A549 (cell line): ENCODE results near the gene PRKG1. TPM values are rescaled to one million over a fixed set of nuclear protein-coding genes. Genes with fewer than 3 reads are reported as not detected.

Experiments used
- ATAC-seq, 2 experiments: fragments of 200-7000 bp in 1 of 2; fragments of >200 bp in 1 of 2; cut with Nextera tagmentation in 1 of 2; cut with Tn5 transposase in 1 of 2; 3 replicates each; pipeline versions ENCODE4 v1.8.0 to v1.9.1; 2018 to 2020; ENCODE audit warnings: mild to moderate bottlenecking in 1 of 2, moderate library complexity in 1 of 2
- CTCF ChIA-PET: fragments of 300-600 bp; sonication (Branson Sonifier 250); formaldehyde crosslinking; extraction: SDS; loops from one replicate; lab custom pipeline; 2021; ENCODE audit warnings: antibody characterized with exemption, inconsistent platforms; lab: Yijun Ruan, JAX
- POLR2A ChIA-PET: fragments of 350-600 bp; formaldehyde crosslinking; extraction: SDS; loops from one replicate; lab custom pipeline; 2021; ENCODE audit warnings: antibody characterized with exemption, inconsistent platforms; lab: Yijun Ruan, JAX
- DNase-seq, 2 experiments: peaks; one replicate each; pipeline versions ENCODE4 v3.0.0 to v3.0.0-alpha.2; 2011 to 2016; ENCODE audit warnings: low read depth in 1 of 2, low spot score in 1 of 2
- FAIRE-seq: peaks from 2 replicates; lab custom pipeline; 2011; peaks lifted over from hg19 to GRCh38; lab: Jason Lieb, UNC
- H3K27ac ChIP-seq, 2 experiments: fragments of >200 bp; sonication (Bioruptor Twin); formaldehyde crosslinking; 3 replicates each; pipeline ENCODE4 v1.5.1; 2016 to 2017
- H3K4me1 ChIP-seq: fragments of >200 bp; sonication (Bioruptor Twin); formaldehyde crosslinking; 3 replicates; pipeline ENCODE4 v1.6.1; 2016
- H3K4me2 ChIP-seq: fragments of >200 bp; sonication (Bioruptor Twin); formaldehyde crosslinking; 3 replicates; pipeline ENCODE4 v1.6.1; 2016
- H3K4me3 ChIP-seq: fragments of >200 bp; sonication (Bioruptor Twin); formaldehyde crosslinking; 3 replicates; pipeline ENCODE4 v1.5.1; 2016
- H3K9me3 ChIP-seq: fragments of >200 bp; sonication (Bioruptor Twin); formaldehyde crosslinking; 3 replicates; pipeline ENCODE4 v1.6.1; 2016
- BHLHE40 ChIP-seq: IDR thresholded peaks from 2 replicates; pipeline ENCODE4 v1.6.1; 2012; ENCODE audit warnings: low read depth, low read length, inconsistent platforms
- CBX8 ChIP-seq: fragments of 200-600 bp; sonication (generic); IDR thresholded peaks from 2 replicates; pipeline ENCODE4 v1.6.1; 2016
- CHD2 ChIP-seq: fragments of 150-350 bp; IDR thresholded peaks from 2 replicates; pipeline ENCODE4 v1.6.1; 2014; ENCODE audit warnings: low read length; ENCODE audit not compliant: partially characterized antibody
- CHD4 ChIP-seq: fragments of 200-600 bp; sonication (generic); IDR thresholded peaks from 2 replicates; pipeline ENCODE4 v1.6.1; 2016; ENCODE audit warnings: antibody characterized with exemption, mild to moderate bottlenecking, borderline replicate concordance
- EHF ChIP-seq: fragments of 250-450 bp; sonication (Bioruptor Pico); IDR thresholded peaks from 2 replicates; pipeline ENCODE4 v1.5.0; 2020; ENCODE audit warnings: mild to moderate bottlenecking
- EHMT2 ChIP-seq: fragments of 200-600 bp; sonication (generic); IDR thresholded peaks from 2 replicates; pipeline ENCODE4 v1.6.1; 2016; ENCODE audit warnings: antibody characterized with exemption, low read depth, mild to moderate bottlenecking, moderate library complexity
- ESRRA ChIP-seq: fragments of 150-350 bp; IDR thresholded peaks from 2 replicates; pipeline ENCODE4 v1.6.1; 2014; ENCODE audit warnings: mild to moderate bottlenecking, low read length, borderline replicate concordance
- FOSL2 ChIP-seq, 2 experiments: fragments of 450-650 bp in 1 of 2; fragments of >200 bp in 1 of 2; sonication (Bioruptor Twin) in 1 of 2; formaldehyde crosslinking; IDR thresholded peaks; 2 replicates each; pipeline versions ENCODE4 v1.5.0 to v1.6.1; 2016 to 2020; ENCODE audit warnings: mild to moderate bottlenecking in 1 of 2, moderate library complexity in 1 of 2
- GATA3 ChIP-seq: IDR thresholded peaks from 2 replicates; pipeline ENCODE4 v1.6.1; 2012; ENCODE audit warnings: borderline replicate concordance
- HDAC2 ChIP-seq: fragments of 200-600 bp; sonication (generic); IDR thresholded peaks from 2 replicates; pipeline ENCODE4 v1.6.1; 2016
- HES2 ChIP-seq: fragments of >200 bp; sonication (Bioruptor Twin); formaldehyde crosslinking; IDR thresholded peaks from 2 replicates; pipeline ENCODE4 v1.6.1; 2016
- HOXA7 ChIP-seq: fragments of 250-450 bp; sonication (Bioruptor Pico); IDR thresholded peaks from 2 replicates; pipeline ENCODE4 v1.5.0; 2020; ENCODE audit warnings: mild to moderate bottlenecking, moderate library complexity
- HOXB13 ChIP-seq: fragments of 250-450 bp; sonication (Bioruptor Pico); IDR thresholded peaks from 2 replicates; pipeline ENCODE4 v1.5.0; 2020; ENCODE audit warnings: low read depth, mild to moderate bottlenecking, moderate library complexity
- JUNB ChIP-seq: fragments of >200 bp; sonication (Bioruptor Twin); formaldehyde crosslinking; IDR thresholded peaks from 2 replicates; pipeline ENCODE4 v1.6.1; 2016
- KDM5A ChIP-seq: fragments of 200-600 bp; sonication (generic); IDR thresholded peaks from 2 replicates; pipeline ENCODE4 v1.6.1; 2016; ENCODE audit warnings: antibody characterized with exemption, mild to moderate bottlenecking
- MAFK ChIP-seq: fragments of 450-650 bp; IDR thresholded peaks from 2 replicates; pipeline ENCODE4 v1.6.1; 2014; ENCODE audit not compliant: partially characterized antibody
- MAX ChIP-seq: IDR thresholded peaks from 2 replicates; pipeline ENCODE4 v1.6.1; 2012
- MYC ChIP-seq: IDR thresholded peaks from 2 replicates; pipeline ENCODE4 v1.6.1; 2012; ENCODE audit warnings: mild to moderate bottlenecking, inconsistent platforms, low read length, improper control_type of control experiment, borderline replicate concordance
- NPAS2 ChIP-seq: fragments of 250-450 bp; sonication (Bioruptor Pico); IDR thresholded peaks from 2 replicates; pipeline ENCODE4 v1.8.0; 2022; ENCODE audit warnings: mild to moderate bottlenecking, moderate library complexity, borderline replicate concordance
- PHF8 ChIP-seq: fragments of 200-600 bp; sonication (generic); IDR thresholded peaks from 2 replicates; pipeline ENCODE4 v1.6.1; 2016; ENCODE audit warnings: low read depth, mild to moderate bottlenecking, antibody characterized with exemption, moderate library complexity, borderline replicate concordance
- POLR2A ChIP-seq: IDR thresholded peaks from 2 replicates; pipeline ENCODE4 v1.6.1; 2012; ENCODE audit warnings: mild to moderate bottlenecking, low read length
- RCOR1 ChIP-seq: fragments of 150-350 bp; IDR thresholded peaks from 2 replicates; pipeline ENCODE4 v1.6.1; 2014; ENCODE audit warnings: antibody characterized with exemption, low read length, low read depth
- SMC3 ChIP-seq: fragments of >200 bp; sonication (Bioruptor Twin); formaldehyde crosslinking; IDR thresholded peaks from 3 replicates; pipeline ENCODE4 v1.6.1; 2018; ENCODE audit warnings: inconsistent platforms
- SREBF2 ChIP-seq: fragments of 450-650 bp; IDR thresholded peaks from 2 replicates; pipeline ENCODE4 v1.6.1; 2014; ENCODE audit warnings: mild to moderate bottlenecking, moderate library complexity
- TP53 ChIP-seq: fragments of 250-450 bp; sonication (Bioruptor Pico); IDR thresholded peaks from 2 replicates; pipeline ENCODE4 v1.5.0; 2021; ENCODE audit warnings: mild to moderate bottlenecking, moderate library complexity
- ZC3H11A ChIP-seq: fragments of 450-650 bp; IDR thresholded peaks from 2 replicates; pipeline ENCODE4 v1.6.1; 2014; ENCODE audit warnings: antibody characterized with exemption, mild to moderate bottlenecking
- WGBS: methylation state at CpG from one replicate; pipeline ENCODE4 v1.1.6; 2017; ENCODE audit errors: missing lambda C conversion rate; 5-methylcytosine and 5-hydroxymethylcytosine counted together
- polyA plus RNA-seq, 4 experiments: library from polyadenylated mRNA; depleted of rRNA in 3 of 4; stranded (reverse); fragments of >200 nt; fragmentation: RNase III in 1 of 4; extraction: RNeasy Plus Mini Kit Qiagen cat#74134 plus additional on column Dnase treatment in 1 of 4; gene quantifications; 2 replicates in 3 of 4; 3 replicates in 1 of 4; pipeline ENCODE4 v1.2.3, GENCODE V29; 2011 to 2017
- TF ChIP-seq, protein P1 (sequence below): IDR thresholded peaks from 2 replicates; pipeline ENCODE4 v1.6.1; 2012
- TF ChIP-seq, protein P2 (sequence below): fragments of 150-350 bp; IDR thresholded peaks from 2 replicates; pipeline ENCODE4 v1.6.1; 2014; ENCODE audit warnings: low read depth, mild to moderate bottlenecking, low read length
- TF ChIP-seq, protein P3 (sequence below): fragments of 200-600 bp; sonication (generic); IDR thresholded peaks from 2 replicates; pipeline ENCODE4 v1.6.1; 2016; ENCODE audit warnings: antibody characterized with exemption, mild to moderate bottlenecking, moderate library complexity

The PRKG1 gene
- polyA plus RNA-seq, 2 of the 4 experiments (the other 2 are of a cell fraction) = not detected

GRCh38 chr10:51204066-51204465 lies 129.8 kb downstream of the PRKG1 start:
- WGBS = 43% methylated on average over 2 of the region's 2 CpGs
- FAIRE-seq = no peak
- no peak for ATAC-seq

GRCh38 chr10:51204701-51205100 lies 130.4 kb downstream of the PRKG1 start:
- Histone ChIP-seq H3K4me2 (no peak overlapping the region), H3K4me1 (no peaks in the 10 kb centered on the region), H3K27ac (no peak overlapping the region), H3K4me3 (no peak overlapping the region), H3K9me3 (no peaks in the 10 kb centered on the region)
- ATAC-seq (no peak), FAIRE-seq (no peak), DNase-seq (no peak)
- POLR2A ChIA-PET = no interaction called here
- no peak for TF ChIP-seq JUNB
- TF ChIP-seq HOXB13 = no peak
- no peak for TF ChIP-seq CBX8
- TF ChIP-seq HDAC2 = no peak
- TF ChIP-seq HES2 = no peak
- TF ChIP-seq NPAS2 (CRISPR knock-in tag) = no peak
- no peak for TF ChIP-seq SREBF2
- TF ChIP-seq CHD2 = no peak
- no peak for TF ChIP-seq CHD4
- no peak for TF ChIP-seq PHF8
- TF ChIP-seq, protein P1, sequence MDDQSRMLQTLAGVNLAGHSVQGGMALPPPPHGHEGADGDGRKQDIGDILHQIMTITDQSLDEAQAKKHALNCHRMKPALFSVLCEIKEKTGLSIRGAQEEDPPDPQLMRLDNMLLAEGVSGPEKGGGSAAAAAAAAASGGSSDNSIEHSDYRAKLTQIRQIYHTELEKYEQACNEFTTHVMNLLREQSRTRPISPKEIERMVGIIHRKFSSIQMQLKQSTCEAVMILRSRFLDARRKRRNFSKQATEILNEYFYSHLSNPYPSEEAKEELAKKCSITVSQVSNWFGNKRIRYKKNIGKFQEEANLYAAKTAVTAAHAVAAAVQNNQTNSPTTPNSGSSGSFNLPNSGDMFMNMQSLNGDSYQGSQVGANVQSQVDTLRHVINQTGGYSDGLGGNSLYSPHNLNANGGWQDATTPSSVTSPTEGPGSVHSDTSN = no peak
- no peak for TF ChIP-seq HOXA7
- TF ChIP-seq TP53 (CRISPR knock-in tag) = no peak
- TF ChIP-seq ZC3H11A = no peak
- no peak for TF ChIP-seq EHMT2
- CTCF ChIA-PET = no interaction called here

More at GRCh38 chr10:51204066-51204465, 129.8 kb downstream of the PRKG1 start:
- Histone ChIP-seq H3K4me2 (no peak overlapping the region), H3K9me3 (no peaks in the 10 kb centered on the region), H3K4me1 (no peaks in the 10 kb centered on the region), H3K27ac (no peak overlapping the region), H3K4me3 (no peak overlapping the region)
- POLR2A ChIA-PET = no interaction called here
- CTCF ChIA-PET = no interaction called here
- no peak for DNase-seq
- TF ChIP-seq GATA3 = no peak
- TF ChIP-seq CHD4 = no peak
- TF ChIP-seq PHF8 = no peak
- TF ChIP-seq ESRRA = no peak
- TF ChIP-seq SMC3 = no peak
- no peak for TF ChIP-seq MAFK
- TF ChIP-seq, protein P1 = no peak
- TF ChIP-seq RCOR1 = no peak
- TF ChIP-seq, protein P2, sequence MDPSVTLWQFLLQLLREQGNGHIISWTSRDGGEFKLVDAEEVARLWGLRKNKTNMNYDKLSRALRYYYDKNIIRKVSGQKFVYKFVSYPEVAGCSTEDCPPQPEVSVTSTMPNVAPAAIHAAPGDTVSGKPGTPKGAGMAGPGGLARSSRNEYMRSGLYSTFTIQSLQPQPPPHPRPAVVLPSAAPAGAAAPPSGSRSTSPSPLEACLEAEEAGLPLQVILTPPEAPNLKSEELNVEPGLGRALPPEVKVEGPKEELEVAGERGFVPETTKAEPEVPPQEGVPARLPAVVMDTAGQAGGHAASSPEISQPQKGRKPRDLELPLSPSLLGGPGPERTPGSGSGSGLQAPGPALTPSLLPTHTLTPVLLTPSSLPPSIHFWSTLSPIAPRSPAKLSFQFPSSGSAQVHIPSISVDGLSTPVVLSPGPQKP = no peak
- no peak for TF ChIP-seq EHF (CRISPR knock-in tag)
- no peak for TF ChIP-seq MYC
- no peak for TF ChIP-seq SREBF2

DNA sequence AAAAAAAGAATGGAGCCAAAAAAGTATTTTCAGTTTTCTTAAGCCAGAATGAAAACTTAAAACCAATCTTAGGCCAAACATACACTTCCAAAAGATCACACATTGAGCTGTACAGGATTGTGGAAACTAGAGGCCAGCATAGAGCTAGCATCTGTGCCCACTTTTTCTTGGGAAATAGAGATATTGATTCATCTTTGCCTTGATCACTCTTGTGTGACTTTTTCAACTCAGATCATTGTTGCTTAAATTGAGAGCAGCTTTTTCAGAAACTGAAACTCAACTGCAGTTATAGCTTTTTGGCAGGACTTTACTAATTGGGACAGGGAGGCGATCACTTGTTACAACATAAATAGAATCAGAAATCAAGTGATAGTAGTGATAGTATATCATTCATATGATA lies 132.2 kb downstream of the PRKG1 start:
- Histone ChIP-seq H3K4me1 (no peaks in the 10 kb centered on the region), H3K4me3 (no peak overlapping the region), H3K9me3 (no peaks in the 10 kb centered on the region), H3K27ac (no peak overlapping the region), H3K4me2 (no peak overlapping the region)
- 46% methylated on average over 1 of the region's 1 CpG for WGBS
- CTCF ChIA-PET = no interaction called here
- ATAC-seq (no peak), DNase-seq (no peak), FAIRE-seq (no peak)
- POLR2A ChIA-PET = no interaction called here
- TF ChIP-seq POLR2A (no peak), HOXA7 (no peak), PHF8 (no peak), ESRRA (no peak), BHLHE40 (no peak), EHMT2 (no peak), KDM5A (no peak), HOXB13 (no peak), EHF (CRISPR knock-in tag) (no peak), MAX (no peak), MAFK (no peak), FOSL2 (IDR thresholded peaks at IDR 0.05) (no peak), FOSL2 (CRISPR knock-in tag; IDR thresholded peaks at IDR 0.05) (no peak), CBX8 (no peak), JUNB (no peak)
- TF ChIP-seq, protein P3, sequence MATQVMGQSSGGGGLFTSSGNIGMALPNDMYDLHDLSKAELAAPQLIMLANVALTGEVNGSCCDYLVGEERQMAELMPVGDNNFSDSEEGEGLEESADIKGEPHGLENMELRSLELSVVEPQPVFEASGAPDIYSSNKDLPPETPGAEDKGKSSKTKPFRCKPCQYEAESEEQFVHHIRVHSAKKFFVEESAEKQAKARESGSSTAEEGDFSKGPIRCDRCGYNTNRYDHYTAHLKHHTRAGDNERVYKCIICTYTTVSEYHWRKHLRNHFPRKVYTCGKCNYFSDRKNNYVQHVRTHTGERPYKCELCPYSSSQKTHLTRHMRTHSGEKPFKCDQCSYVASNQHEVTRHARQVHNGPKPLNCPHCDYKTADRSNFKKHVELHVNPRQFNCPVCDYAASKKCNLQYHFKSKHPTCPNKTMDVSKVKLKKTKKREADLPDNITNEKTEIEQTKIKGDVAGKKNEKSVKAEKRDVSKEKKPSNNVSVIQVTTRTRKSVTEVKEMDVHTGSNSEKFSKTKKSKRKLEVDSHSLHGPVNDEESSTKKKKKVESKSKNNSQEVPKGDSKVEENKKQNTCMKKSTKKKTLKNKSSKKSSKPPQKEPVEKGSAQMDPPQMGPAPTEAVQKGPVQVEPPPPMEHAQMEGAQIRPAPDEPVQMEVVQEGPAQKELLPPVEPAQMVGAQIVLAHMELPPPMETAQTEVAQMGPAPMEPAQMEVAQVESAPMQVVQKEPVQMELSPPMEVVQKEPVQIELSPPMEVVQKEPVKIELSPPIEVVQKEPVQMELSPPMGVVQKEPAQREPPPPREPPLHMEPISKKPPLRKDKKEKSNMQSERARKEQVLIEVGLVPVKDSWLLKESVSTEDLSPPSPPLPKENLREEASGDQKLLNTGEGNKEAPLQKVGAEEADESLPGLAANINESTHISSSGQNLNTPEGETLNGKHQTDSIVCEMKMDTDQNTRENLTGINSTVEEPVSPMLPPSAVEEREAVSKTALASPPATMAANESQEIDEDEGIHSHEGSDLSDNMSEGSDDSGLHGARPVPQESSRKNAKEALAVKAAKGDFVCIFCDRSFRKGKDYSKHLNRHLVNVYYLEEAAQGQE = no peak
